ENCODE measurements around the gene PTPRJ. TPM values are rescaled to one million over a fixed set of nuclear protein-coding genes. Genes with fewer than 3 reads are reported as not detected.
"Not testable (repeated sequence)": the region's sequence is repeated elsewhere in the genome, so short reads cannot be mapped to it uniquely, and the experiment has no call there.

PTPRJ gene
- total RNA-seq, 2 donors from 2014 or later: 26.5 to 37.4 TPM

DNA sequence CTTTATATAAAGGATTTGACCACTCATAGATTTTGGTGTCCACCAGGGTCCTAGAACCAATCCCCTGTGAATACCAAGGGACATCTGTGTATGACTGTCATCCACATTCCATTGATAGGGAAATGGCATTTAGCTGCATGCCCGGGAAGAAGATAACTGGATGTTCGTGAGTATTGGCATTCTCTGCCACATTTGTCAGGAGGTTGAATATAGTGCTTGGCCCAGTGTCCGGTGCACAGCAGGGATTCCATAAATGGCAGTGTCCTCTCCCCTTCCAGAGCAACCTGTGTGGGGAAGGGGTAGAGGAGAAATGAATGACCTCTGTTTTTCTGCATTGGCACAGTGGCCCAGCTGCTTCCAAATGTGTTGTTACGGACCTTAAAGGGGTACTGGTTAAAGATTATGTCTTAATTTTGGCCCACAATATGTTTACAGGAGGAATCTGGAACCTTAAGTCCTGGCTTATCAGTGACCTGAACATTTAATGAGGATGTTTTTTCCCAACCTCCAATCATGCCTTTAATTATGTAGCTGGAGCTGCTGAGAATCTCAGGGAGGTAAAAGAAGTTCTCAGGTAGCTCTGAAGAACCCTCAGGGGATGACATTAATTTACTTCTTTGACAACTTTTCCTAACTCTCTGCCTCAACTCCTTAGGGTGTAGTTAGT, 202.6 kb downstream of the PTPRJ start:
- no peaks in the 10 kb centered on the region for H3K4me1 Mint-ChIP-seq
- 81 to 92% methylated on average over 3 to 4 of the region's 4 CpGs for WGBS, 2 experiments (ENCODE audit: insufficient coverage in 1 of 2, insufficient read length in 1 of 2)
- H3K4me3 ChIP-seq (ENCODE audit: low read length): no peak overlapping the region
- DNase-seq: no peak
- no peaks in the 10 kb centered on the region for H3K27me3 ChIP-seq (ENCODE audit: control insufficient read depth, insufficient read depth, low read length, poor library complexity, severe bottlenecking)
- H3K27ac ChIP-seq (ENCODE audit: low read depth, low read length): no peak overlapping the region
- TF ChIP-seq, protein P1, sequence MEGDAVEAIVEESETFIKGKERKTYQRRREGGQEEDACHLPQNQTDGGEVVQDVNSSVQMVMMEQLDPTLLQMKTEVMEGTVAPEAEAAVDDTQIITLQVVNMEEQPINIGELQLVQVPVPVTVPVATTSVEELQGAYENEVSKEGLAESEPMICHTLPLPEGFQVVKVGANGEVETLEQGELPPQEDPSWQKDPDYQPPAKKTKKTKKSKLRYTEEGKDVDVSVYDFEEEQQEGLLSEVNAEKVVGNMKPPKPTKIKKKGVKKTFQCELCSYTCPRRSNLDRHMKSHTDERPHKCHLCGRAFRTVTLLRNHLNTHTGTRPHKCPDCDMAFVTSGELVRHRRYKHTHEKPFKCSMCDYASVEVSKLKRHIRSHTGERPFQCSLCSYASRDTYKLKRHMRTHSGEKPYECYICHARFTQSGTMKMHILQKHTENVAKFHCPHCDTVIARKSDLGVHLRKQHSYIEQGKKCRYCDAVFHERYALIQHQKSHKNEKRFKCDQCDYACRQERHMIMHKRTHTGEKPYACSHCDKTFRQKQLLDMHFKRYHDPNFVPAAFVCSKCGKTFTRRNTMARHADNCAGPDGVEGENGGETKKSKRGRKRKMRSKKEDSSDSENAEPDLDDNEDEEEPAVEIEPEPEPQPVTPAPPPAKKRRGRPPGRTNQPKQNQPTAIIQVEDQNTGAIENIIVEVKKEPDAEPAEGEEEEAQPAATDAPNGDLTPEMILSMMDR (conservative IDR thresholded peaks at IDR 0.05): no peak
- H3K9me3 Mint-ChIP-seq: peaks cover 2% of the 10 kb centered on the region
- no peaks in the 10 kb centered on the region for H3K27me3 Mint-ChIP-seq (ENCODE audit: insufficient read depth)
- no peak overlapping the region for H3K4me3 Mint-ChIP-seq
- no peak overlapping the region for H3K9ac ChIP-seq (ENCODE audit: extremely low read depth, low read length, poor library complexity, severe bottlenecking)
- H3K36me3 ChIP-seq (ENCODE audit: control insufficient read depth, insufficient read depth, low read length): no peaks in the 10 kb centered on the region
- H3K4me1 ChIP-seq (ENCODE audit: control insufficient read depth, insufficient read depth, low read length): no peaks in the 10 kb centered on the region
- no peak overlapping the region for H3K27ac Mint-ChIP-seq
- H3K9me3 ChIP-seq (ENCODE audit: control insufficient read depth, low read length): peaks cover 11% of the 10 kb centered on the region
- H3K36me3 Mint-ChIP-seq (ENCODE audit: low read depth): no peaks in the 10 kb centered on the region

DNA sequence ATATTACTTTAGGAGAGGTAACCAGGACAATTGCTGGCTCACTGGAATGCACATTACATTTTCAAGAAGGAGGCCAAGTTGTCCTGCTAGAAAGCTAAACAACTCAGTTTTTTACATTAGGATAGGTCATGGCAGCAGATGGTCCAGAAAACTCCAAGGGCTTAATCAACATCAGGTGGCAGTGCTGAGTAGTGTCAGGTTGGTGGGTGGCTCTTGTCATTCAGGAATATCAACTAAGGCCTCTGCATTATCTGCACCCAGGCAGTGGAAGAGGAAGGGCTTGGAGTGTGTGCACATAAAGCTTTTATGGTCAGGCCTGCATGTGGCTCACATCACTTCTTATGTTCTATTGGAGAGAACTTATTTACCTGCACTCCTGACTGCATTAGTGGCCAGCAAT, 204.1 kb downstream of the PTPRJ start:
- H3K4me1 ChIP-seq (ENCODE audit: control insufficient read depth, insufficient read depth, low read length): no peaks in the 10 kb centered on the region
- no peak overlapping the region for H3K4me3 ChIP-seq (ENCODE audit: low read length)
- H3K4me3 Mint-ChIP-seq: no peak overlapping the region
- no peak for DNase-seq
- peaks cover 13% of the 10 kb centered on the region for H3K9me3 Mint-ChIP-seq
- H3K36me3 Mint-ChIP-seq (ENCODE audit: low read depth): no peaks in the 10 kb centered on the region
- H3K27ac ChIP-seq (ENCODE audit: low read depth, low read length): no peak overlapping the region
- H3K36me3 ChIP-seq (ENCODE audit: control insufficient read depth, insufficient read depth, low read length): no peaks in the 10 kb centered on the region
- TF ChIP-seq, protein P1 (conservative IDR thresholded peaks at IDR 0.05): peak; percentile 17
- H3K4me1 Mint-ChIP-seq: no peaks in the 10 kb centered on the region
- no peaks in the 10 kb centered on the region for H3K27me3 ChIP-seq (ENCODE audit: control insufficient read depth, insufficient read depth, low read length, poor library complexity, severe bottlenecking)
- H3K9ac ChIP-seq (ENCODE audit: extremely low read depth, low read length, poor library complexity, severe bottlenecking): no peak overlapping the region
- no peaks in the 10 kb centered on the region for H3K27me3 Mint-ChIP-seq (ENCODE audit: insufficient read depth)
- H3K9me3 ChIP-seq (ENCODE audit: control insufficient read depth, low read length): peaks cover 5% of the 10 kb centered on the region
- H3K27ac Mint-ChIP-seq: no peak overlapping the region

DNA sequence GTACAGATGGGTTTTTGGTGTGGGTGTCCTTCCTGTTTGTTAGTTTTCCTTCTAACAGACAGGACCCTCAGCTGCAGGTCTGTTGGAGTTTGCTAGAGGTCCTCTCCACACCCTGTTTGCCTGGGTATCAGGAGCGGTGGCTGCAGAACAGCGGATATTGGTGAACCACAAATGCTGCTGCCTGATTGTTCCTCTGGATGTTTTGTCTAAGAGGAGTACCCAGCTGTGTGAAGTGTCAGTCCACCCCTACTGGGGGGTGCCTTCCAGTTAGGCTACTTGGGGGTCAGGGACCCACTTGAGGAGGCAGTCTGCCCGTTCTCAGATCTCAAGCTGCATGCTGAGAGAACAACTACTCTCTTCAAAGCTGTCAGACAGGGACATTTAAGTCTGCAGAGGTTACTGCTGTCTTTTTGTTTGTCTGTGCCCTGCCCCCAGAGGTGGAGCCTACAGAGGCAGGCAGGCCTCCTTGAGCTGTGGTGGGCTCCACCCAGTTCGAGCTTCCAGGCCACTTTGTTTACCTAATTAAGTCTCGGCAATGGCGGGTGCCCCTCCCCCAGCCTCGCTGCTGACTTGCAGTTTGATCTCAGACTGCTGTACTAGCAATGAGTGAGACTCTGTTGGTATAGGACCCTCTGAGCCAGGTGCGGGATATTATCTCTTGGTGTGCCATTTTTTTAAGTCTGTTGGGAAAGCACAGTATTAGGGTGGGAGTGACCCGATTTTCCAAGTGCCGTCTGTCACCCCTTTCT, 210.7 kb downstream of the PTPRJ start:
- Mint-ChIP-seq H3K9me3 (peaks cover 65% of the 10 kb centered on the region), H3K4me3 (peak overlapping the region; percentile 33), H3K27ac (peak overlapping the region; percentile 39)
- H3K4me1 ChIP-seq (ENCODE audit: control insufficient read depth, insufficient read depth, low read length); H3K9ac ChIP-seq (ENCODE audit: extremely low read depth, low read length, poor library complexity, severe bottlenecking); H3K36me3 ChIP-seq (ENCODE audit: control insufficient read depth, insufficient read depth, low read length); H3K27me3 Mint-ChIP-seq (ENCODE audit: insufficient read depth); H3K4me1 Mint-ChIP-seq; H3K27me3 ChIP-seq (ENCODE audit: control insufficient read depth, insufficient read depth, low read length, poor library complexity, severe bottlenecking); H3K36me3 Mint-ChIP-seq (ENCODE audit: low read depth); H3K27ac ChIP-seq (ENCODE audit: low read depth, low read length): not testable (repeated sequence)
- peak; percentile 75 for DNase-seq
- Histone ChIP-seq H3K4me3 (ENCODE audit: low read length) (peak overlapping the region; percentile 23), H3K9me3 (ENCODE audit: control insufficient read depth, low read length) (peaks cover 25% of the 10 kb centered on the region)
- 58 to 69% methylated on average over 5 to 10 of the region's 10 CpGs for WGBS, 2 experiments (ENCODE audit: insufficient coverage in 1 of 2, insufficient read length in 1 of 2)

Data from endodermal cell (in vitro differentiated cells).